Measurements from ENCODE around the gene KCNIP3.

The KCNIP3 gene

GRCh38 chr2:95314964-95315611, 17.9 kb downstream of the KCNIP3 start:
- H3K4me3 ChIP-seq (ENCODE audit: low read depth, low read length), result no peak overlapping the region
- H3K27ac ChIP-seq (ENCODE audit: extremely low read depth, low read depth, low read length), result no peak overlapping the region
- ChIA-PET CTCF (interaction anchor here (0.6 to 5.2 kb wide), 2 partner anchors 34 to 84 kb away, joined by 3 to 27 read pairs; no protein-coding TSS in a partner anchor), POLR2A (no interaction called here)
- no peaks in the 10 kb centered on the region for H3K36me3 ChIP-seq (ENCODE audit: control insufficient read depth in 2 of 2, insufficient read depth in 1 of 2, low read length in 2 of 2)
- no peaks in the 10 kb centered on the region for H3K9me3 ChIP-seq (ENCODE audit: control insufficient read depth, insufficient read depth, low read depth, low read length)
- no peaks in the 10 kb centered on the region for H3K4me1 ChIP-seq (ENCODE audit: control insufficient read depth, insufficient read depth, low read length)
- TF ChIP-seq RBAK (tag by site-specific recombination; IDR thresholded peaks at IDR 0.05) (no peak), ZNF2 (tag by site-specific recombination; IDR thresholded peaks at IDR 0.05) (0 out of 2 replicates have a peak, but pooled peaks have one; percentile 23), CTCF (tag by site-specific recombination; IDR thresholded peaks at IDR 0.05) (peak; percentile 68)

- H3K4me1 ChIP-seq (ENCODE audit: control insufficient read depth, insufficient read depth, low read length), result no peaks in the 10 kb centered on the region
- H3K9me3 ChIP-seq (ENCODE audit: control insufficient read depth, insufficient read depth, low read depth, low read length), result no peaks in the 10 kb centered on the region
- no peaks in the 10 kb centered on the region for H3K36me3 ChIP-seq (ENCODE audit: control insufficient read depth in 2 of 2, insufficient read depth in 1 of 2, low read length in 2 of 2)
- no peak overlapping the region for H3K4me3 ChIP-seq (ENCODE audit: low read depth, low read length)
- no peak for TF ChIP-seq ZNF792 (tag by site-specific recombination; IDR thresholded peaks at IDR 0.05)
- no peak for TF ChIP-seq ZNF274 (IDR thresholded peaks at IDR 0.05; ENCODE audit: low read length)
- TF ChIP-seq ZNF274 (tag by site-specific recombination; IDR thresholded peaks at IDR 0.05; ENCODE audit: borderline replicate concordance), result no peak
- TF ChIP-seq ZNF19 (tag by site-specific recombination; IDR thresholded peaks at IDR 0.05; ENCODE audit: low read depth), result no peak
- ChIA-PET POLR2A (no interaction called here), CTCF (interaction anchor here (0.6 to 5.2 kb wide), 2 partner anchors 33 to 85 kb away, joined by 3 to 27 read pairs; no protein-coding TSS in a partner anchor)
- no peak overlapping the region for H3K27ac ChIP-seq (ENCODE audit: extremely low read depth, low read depth, low read length)
These were observed 18.8 kb downstream of the KCNIP3 start for GRCh38 chr2:95315801-95316411.

- Histone ChIP-seq H3K27ac (ENCODE audit: extremely low read depth, low read depth, low read length) (no peak overlapping the region), H3K9me3 (ENCODE audit: control insufficient read depth, insufficient read depth, low read depth, low read length) (no peaks in the 10 kb centered on the region), H3K4me1 (ENCODE audit: control insufficient read depth, insufficient read depth, low read length) (no peaks in the 10 kb centered on the region), H3K36me3 (ENCODE audit: control insufficient read depth in 2 of 2, insufficient read depth in 1 of 2, low read length in 2 of 2) (no peaks in the 10 kb centered on the region), H3K4me3 (ENCODE audit: low read depth, low read length) (no peak overlapping the region)
- POLR2A ChIA-PET, result no interaction called here
- TF ChIP-seq ZNF335 (tag by site-specific recombination; conservative IDR thresholded peaks at IDR 0.05), result peak; percentile 32; the same call in 1 of the 2 replicates
- no peak for TF ChIP-seq ZNF391 (tag by site-specific recombination; IDR thresholded peaks at IDR 0.05; ENCODE audit: borderline replicate concordance, low read depth)
- CTCF ChIA-PET, result interaction anchor here (0.7 to 5.2 kb wide), 4 partner anchors 8 to 86 kb away, joined by 3 to 27 read pairs (median 4); no protein-coding TSS in a partner anchor
These were observed 19.4 kb downstream of the KCNIP3 start for GRCh38 chr2:95316466-95317122.

GRCh38 chr2:95317123-95317500, 20.0 kb downstream of the KCNIP3 start:
- no peak overlapping the region for H3K4me3 ChIP-seq (ENCODE audit: low read depth, low read length)
- no peaks in the 10 kb centered on the region for H3K9me3 ChIP-seq (ENCODE audit: control insufficient read depth, insufficient read depth, low read depth, low read length)
- TF ChIP-seq ZNF311 (tag by site-specific recombination; IDR thresholded peaks at IDR 0.05; ENCODE audit: borderline replicate concordance) (no peak), ZBTB20 (tag by site-specific recombination; IDR thresholded peaks at IDR 0.05) (peak; percentile 33; the same call in 1 of the 2 replicates), ZIC2 (tag by site-specific recombination; IDR thresholded peaks at IDR 0.05) (peak; percentile 48), ATF2 (tag by site-specific recombination; IDR thresholded peaks at IDR 0.05; ENCODE audit: low read depth) (no peak), ELK4 (IDR thresholded peaks at IDR 0.05; ENCODE audit: borderline replicate concordance, low read depth, low read length) (no peak), ZNF645 (tag by site-specific recombination; IDR thresholded peaks at IDR 0.05) (no peak), ZNF530 (tag by site-specific recombination; IDR thresholded peaks at IDR 0.05; ENCODE audit: low read depth) (no peak), ZNF621 (tag by site-specific recombination; IDR thresholded peaks at IDR 0.05) (no peak), ZNF843 (tag by site-specific recombination; IDR thresholded peaks at IDR 0.05) (no peak), KLF1 (tag by site-specific recombination; IDR thresholded peaks at IDR 0.05) (peak; percentile 67)
- CTCF ChIA-PET, result interaction anchor here (0.7 to 5.2 kb wide), 4 partner anchors 9 to 86 kb away, joined by 3 to 27 read pairs (median 4); no protein-coding TSS in a partner anchor
- H3K36me3 ChIP-seq (ENCODE audit: control insufficient read depth in 2 of 2, insufficient read depth in 1 of 2, low read length in 2 of 2), result no peaks in the 10 kb centered on the region
- POLR2A ChIA-PET, result no interaction called here
- no peak overlapping the region for H3K27ac ChIP-seq (ENCODE audit: extremely low read depth, low read depth, low read length)
- H3K4me1 ChIP-seq (ENCODE audit: control insufficient read depth, insufficient read depth, low read length), result no peaks in the 10 kb centered on the region
